ENCODE measurements around the gene RNF220. TPM values are rescaled to one million over a fixed set of nuclear protein-coding genes. Genes with fewer than 3 reads are reported as not detected.
A peak's percentile ranks its signal among the peaks of the same experiment; 100 is the strongest.

The RNF220 gene
- polyA plus RNA-seq, 12 donors, result 36.9 to 80.5 (median 52.6) TPM; not detected in 1

DNA sequence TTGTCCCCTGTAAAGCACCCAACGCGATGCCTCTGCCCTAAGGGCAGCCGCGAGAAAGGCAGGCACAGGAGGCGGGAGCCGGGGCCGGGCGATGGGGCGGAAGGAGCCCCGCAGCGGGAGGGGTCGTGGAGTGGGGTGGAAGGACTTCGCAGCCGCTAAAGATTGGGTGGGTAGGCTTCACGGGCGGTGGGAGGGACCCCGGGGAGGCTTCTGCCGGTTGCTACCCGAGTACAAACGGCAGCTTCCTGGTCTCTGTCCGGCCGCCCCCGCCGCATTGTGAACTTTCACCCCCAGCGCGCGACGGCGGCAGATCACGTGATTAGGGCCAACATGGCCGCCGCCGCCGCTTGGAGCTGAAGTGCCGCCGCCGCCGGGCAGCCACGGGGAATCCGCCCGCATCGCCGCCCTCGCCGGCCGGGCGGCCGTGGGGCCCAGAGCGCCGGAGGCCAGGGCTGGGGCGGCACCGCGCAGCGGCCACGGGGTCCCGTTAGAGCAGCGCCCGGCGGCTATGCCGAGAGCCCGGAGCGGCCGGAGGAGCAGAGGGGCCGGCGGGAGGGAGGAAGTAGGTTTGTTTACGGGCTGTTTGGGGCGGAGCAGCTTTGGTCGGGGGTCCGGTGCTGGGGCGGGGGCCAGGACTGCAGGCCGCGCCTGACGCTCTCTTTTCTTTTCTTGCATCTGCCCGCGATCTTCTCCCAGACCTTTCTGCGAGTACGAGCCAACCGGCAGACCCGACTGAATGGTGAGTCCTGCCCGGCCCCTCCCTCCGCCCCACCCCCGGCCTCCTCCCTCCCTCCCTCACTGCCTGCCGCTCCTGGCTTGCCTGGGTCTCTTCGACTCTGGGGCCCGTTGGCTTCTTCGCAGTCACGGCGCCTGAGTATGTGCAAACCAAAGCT lies 226.8 kb downstream of the RNF220 start:
- DNase-seq, result peak; percentile 87

DNA sequence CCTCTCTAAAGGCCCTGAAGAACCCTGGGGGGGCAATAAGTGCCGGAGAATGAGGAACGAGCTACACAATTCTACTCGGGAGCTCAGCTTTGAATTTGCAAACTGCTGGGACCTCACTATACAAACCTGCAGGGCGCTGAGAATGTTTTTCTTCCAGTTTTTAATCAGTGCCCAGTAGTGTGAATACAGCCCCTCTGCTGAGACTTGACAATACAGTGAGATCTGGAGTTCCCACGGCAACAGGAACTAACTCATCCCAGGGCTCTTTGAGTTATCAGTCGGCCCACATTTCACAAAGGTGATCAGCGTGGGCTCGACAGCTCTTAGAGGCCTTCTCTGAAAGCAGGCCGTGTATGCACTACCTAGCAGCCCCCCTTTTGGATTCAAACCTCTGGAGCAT lies 227.5 kb downstream of the RNF220 start:
- DNase-seq, result no peak

DNA sequence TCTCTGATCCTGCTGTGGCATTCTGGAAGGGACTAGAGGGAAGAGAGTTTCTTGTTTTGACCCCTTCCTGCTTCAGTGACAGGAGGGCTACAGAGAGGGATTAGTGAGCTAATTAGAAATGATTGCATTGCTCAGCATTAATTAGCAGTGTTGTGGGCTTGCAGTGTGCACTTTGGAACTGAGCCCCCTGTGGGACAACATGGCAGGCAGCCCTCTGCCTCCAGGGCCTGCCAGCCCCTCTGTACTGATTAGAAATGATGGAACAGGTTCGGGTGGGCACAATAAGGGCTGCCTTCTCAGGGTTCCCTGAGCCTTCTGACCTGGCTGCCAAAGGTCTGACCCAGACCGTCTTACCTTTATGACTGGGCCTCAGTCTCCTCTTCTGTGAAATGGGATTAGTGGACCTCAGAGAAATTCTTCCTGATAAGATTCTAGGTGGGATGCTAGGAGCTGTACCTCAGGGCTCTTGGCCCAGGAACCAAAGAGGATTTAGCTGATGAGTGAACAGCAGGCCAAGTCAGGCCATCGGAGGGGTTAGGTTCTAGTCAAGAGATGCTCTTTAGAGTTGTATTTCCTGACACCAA lies 229.6 kb downstream of the RNF220 start:
- no peak for DNase-seq

DNA sequence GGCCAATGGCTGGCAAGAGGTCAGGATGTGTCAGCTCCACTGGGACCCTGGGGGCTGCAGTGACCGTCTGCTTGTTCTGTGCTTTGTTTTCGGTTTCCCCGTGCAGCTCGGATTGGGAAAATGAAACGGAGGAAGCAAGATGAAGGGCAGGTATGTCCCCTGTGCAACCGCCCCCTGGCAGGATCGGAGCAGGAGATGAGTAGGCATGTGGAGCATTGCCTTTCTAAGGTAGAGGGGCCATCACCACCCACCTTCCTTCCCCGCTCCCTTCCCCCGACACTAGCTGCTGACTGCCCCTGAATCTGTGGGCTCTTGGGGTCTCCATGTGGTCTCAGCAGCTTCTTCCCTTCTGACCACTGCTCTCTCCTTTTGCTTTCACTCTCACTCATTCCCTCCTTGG lies 230.4 kb downstream of the RNF220 start:
- DNase-seq, result no peak

DNA sequence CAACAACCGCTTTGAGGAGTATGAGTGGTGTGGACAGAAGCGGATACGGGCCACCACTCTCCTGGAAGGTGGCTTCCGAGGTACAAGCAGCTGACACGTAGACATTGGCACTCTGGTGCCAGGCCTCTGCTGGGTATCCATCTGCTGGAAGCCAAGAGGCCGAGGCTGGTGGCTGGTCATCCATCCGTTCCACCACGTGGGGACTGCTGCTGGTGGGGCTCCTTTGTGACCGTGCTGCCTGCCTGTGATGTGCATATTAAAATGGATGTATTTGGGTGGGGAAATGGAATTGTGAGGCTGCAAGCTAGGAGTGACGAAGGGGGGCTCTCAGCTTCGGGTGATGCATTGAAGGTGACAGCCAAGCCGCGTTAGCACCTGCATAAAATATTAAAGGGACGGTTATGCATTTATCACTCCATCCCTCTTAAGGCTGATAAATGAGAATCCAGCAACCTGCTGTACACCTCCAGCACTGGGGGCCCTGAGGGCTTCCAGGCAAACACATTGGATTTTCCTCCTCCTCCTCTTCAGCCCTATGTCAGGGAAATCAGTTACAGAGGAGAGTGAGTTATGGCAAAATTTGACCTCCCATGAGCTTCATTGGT lies 231.1 kb downstream of the RNF220 start:
- DNase-seq, result no peak

DNA sequence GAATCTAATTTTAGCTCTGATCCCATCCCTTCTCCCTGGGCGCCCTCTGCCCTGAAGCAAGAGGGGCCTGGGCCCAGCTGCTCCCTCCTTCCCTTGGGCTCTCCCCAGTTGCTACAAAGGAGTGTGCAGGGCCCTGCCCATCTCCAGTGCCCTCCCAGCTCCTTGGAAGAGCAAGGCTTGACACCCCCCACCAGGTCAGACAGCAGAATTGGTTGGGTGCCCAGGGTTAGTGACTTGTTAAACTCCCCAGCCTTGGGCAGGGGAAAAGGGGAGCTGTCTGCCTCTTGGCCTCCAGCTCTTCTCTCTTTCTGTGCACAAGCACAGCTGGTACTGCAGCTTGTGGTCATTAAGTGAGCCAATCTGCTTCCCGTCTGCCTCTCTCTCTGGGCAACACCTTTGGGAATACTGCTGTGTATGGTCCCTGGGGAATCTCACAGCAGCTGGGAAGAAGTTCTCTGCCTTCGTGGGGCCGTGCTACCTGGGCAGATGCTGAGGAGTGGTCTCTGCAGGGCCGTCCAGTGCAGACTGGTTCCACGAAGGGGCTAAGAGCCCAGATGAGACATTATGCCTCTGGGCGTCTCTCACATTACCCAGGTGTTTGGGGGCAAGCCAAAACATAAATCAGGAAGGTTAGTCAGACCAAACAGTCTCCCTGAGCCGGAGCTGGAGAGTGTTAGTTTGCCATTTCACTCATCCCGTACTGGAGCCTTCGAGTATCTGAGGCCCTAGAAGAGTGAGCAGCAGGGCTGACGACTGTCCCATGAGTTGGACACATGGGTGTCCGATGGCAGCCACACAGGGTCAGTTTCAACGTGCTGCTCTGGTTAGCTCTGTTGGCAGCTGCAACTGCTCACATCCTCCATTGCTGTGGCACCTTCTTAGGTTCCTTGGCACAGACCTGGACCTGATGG lies 231.9 kb downstream of the RNF220 start:
- DNase-seq, result no peak

DNA sequence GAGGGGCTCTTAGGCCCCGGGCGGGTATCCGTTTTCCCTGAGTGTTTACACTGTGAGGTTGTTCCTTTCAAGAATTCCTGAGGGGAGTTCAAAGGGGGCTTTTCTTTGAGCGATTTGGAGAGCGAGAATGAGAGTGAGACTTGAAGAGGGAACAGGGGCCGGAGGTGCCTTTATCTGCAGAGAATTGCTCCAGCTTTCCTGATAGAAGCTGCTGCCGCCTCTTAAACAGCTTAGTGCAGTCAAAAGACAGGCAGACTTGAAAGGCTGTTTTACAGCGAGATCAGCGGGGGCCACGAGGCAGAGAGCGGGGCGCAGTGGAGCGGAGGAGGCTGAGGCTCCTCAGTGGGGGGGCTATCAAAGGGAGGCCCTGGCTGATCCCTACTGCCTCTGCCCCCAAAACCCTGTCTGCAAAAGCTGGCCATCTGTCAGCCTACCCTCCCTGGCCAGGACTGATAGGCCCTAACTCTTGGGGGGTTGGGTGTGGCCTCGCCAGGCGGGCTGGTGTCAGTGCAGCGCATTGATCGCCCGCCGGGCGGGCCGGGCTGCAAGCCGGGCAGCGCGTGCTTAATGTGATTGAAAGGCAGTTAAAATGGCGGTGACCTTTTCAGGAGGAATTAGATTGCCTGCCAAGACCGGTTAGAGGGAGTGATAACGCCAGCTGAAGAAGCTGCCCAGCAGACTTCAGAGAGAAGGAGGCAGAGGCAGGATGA lies 232.8 kb downstream of the RNF220 start:
- no peak for DNase-seq

DNA sequence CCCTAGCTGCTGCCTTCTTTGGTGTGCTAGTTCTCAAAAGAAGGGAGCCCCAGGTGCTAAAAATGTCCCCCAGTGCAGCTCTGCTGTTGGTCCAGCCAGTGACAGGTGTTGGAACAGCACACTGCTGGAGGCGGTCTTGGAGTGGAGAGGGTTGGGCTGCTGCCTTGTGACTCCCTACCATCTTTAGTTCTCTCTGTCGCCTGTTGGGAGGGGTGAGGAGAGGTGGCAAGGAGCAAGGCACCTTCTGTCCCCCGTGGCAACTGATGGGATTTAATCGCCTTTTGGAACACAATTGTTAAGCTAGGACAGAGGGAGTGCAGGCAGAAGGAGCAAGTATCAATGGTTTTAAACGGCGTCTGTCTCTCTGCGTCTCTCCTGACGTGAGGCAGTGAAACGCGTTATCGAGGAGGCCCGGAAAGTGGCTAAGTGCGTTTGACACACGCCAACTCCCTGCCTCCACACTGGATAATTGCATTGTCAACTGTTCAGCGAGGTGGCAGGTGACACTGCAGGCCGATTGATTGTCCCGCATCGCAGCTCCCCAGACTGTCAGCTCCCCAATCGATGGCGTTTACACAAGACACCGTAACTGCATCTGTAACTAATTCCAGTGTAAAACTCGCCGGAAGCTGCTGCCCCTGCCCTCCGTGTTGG lies 235.3 kb downstream of the RNF220 start:
- no peak for DNase-seq

DNA sequence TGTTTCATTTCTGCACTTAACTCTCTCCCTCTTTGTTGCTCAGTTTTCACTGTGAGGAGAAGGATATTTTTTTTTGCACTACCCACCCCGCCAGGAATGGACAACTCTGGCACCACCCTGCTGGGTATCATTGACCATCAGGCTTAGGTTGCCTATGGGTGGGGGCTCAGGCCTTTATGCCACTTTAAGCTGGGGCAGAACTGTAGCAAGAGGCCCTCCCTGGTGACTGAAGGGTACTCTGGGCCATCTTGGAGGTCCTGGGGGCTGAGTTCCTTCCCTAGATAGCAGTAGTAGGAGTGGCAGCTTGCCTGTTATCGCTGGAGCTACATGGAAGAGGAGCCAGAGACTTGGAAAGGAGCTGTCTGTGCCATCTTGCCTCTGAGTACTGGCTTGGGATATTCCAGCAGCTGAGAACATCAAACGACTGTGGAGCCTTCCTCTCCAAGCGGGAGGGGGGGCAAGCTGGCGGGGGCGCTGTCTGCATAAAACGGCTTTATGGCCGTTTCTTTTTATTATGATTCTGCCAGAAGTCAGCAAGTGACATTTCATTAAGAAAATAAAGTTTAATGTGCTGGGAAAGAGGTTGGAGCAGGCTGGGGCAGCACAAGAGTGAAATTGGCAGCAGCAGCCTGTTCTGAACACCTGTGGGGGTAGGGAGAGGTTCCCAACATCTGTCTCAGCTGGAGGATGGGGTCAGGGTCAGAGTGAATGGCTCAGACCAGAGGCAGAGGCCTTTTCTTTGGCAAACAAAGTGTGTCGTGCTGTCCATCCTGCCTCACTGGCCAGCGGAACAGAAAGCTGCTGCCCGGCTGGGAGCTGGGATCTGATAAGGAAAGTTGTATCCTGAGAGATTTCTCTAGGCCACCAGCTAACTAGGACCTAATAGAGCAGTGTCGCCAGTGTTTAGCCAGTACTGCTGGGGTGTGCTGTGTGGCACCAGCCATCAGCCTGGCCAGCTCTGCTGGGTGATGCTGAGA lies 236.4 kb downstream of the RNF220 start:
- DNase-seq, result no peak

DNA sequence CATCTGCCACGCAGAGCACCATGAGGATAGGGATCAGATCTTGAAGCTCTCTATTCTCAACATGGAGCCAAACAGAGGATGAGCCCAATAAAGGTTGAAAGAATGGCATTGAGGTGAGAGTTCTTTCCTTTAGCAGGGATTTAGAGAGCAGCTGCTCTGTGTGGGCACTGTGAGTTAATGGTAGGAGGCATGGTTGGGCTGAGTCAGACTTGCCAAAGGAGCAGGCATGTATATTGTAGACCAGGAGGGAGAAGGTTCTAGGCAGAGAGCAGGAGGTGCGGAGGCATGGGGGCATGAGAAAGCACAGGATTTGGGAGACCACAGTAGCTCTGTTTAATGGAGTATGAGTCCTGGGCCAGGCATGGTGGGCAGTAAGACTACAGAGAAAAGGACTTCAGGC lies 237.2 kb downstream of the RNF220 start:
- DNase-seq, result no peak

DNA sequence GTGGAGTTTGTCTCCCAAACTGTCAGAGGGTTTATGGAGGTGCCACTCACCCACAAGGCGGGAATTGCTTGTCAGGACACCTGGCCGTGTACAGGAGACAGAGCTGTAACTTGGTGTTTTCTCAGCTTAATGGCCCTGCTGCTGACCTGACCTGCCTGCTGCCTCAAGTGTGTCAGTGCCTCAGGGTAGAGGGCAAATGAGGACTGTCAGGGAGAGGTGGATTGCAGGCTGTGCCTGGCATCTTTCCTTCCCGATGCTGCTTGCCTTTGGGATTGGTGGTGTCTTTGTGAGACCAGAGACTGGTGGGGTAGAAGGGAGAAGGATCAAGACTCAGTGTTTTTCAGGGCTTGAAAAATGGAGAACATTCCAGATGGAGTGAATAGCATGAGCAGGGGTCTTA lies 237.9 kb downstream of the RNF220 start:
- no peak for DNase-seq

DNA sequence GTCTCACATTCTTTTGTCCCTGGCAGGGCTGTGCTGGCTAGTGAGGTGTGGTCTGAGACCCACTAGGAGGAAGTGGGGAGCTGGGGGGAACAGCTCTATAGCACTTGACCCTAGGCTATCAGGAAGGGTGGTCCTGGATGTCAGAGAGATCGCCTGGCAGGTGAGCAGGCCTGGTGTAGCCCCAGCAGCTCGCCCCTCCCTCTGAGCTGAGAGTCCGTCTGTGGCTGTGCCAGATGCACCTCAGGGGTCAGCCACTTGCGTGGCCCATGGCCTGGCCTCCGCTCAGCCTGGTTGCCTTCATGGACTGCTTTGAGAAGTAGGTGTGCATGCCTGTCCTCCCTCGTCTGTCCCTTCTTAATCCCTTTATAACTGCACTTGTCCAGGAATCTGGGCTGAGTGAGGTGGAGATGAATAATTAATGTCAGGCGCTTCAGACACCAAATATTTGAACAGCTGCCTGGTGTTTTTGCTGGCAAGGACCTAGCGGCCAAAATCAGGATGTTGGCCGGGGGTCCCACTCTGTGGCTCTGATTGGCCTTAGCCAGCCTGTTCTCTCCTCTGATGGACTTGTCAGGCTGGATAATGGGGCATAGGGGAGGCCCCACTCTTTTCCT lies 238.8 kb downstream of the RNF220 start:
- no peak for DNase-seq

DNA sequence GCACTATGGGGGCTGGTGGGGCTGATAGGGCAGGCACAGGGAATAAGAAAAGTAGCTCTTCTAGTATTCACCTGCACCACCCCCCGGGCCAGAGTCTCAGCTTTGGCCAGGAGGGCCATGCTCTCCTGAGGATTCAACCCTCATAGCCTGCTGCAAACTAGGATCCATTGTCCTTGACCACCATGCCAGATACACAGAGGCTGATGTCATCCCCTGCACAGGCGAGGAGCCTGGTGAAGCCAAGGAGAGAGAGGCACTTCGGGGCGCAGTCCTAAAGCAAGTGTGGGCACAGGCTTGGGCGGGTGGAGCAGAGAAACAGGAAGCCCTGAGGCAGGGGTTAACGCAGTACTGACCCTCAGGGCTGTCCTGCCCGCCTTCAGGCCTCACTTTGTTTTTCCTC lies 239.8 kb downstream of the RNF220 start:
- DNase-seq, result no peak

DNA sequence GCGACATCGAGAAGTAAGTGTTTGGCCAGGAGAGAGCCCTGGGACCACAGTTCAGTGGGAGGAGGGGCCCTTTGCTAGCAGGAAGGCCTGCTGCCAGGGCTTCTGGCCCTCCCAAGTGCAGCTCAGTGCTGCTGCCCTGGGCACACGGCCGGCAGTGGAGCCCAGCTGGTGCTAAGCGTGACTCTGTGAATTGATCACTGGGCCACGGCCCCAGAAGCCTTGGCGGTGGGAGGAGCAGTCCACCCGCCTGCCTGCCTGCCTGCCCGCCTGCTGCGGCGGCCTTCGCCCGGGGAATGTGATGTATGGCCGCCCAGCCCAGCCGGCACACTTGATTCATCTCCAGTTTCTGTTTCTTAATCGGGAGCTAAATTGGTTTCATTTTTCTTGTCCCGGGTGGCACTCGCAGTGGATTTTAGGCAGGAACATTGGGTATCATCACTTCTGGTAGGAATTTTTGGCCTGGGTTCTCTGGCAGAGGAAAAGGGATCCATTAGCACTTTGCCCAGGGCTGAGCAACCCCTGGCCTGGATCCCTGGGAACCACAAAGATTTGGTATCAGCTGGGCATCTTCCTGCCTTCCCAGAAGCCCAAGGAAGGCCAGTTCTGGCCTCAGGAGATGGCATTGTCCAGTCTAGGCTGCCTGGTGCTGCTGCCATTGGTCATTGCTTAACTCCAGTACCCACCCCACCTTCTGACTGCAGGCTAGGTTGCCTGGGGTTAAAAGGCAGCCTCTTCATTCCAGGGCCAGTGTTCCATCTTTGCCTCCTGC lies 240.6 kb downstream of the RNF220 start:
- peak; percentile 47 for DNase-seq

DNA sequence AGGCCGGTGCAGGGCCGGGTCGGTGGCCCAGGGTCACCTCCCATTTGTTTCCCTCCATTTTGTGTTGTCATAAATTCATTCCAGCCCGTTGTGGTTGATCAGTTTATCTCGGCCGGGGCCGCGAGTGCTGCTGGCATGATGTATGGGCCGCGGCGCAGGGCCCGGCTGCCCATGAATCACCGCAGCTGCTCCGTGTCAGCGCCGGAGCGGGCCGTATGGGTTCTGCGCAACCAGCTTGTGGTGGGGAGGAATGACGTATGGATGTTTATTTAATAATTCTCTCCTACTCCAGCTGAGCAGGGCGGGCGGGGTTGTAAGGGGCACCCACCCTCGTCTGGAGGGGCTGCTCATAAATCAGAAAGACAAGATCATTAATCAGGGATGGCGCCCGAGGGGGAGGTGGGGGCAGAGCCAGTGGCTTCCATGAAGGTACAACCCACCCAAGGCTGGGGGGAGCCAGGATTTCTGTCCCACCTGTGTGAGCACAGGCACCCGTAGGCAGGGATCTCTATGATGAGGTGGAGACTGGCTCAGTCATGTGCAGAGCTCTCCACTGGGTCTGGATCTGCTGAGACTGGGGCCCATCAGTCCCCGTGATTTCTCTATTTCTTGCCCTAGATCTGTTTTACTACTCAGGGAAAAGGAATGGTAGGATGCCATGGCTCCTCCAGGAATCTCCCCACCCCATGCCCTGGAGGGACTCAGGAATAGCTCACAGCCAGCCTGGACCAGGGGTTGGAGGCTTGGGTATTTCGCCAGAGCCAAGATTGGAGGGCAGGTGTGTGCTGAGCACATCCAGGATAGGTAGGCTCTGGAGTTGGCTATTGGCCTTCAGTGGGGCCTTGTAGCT lies 241.4 kb downstream of the RNF220 start:
- no peak for DNase-seq

DNA sequence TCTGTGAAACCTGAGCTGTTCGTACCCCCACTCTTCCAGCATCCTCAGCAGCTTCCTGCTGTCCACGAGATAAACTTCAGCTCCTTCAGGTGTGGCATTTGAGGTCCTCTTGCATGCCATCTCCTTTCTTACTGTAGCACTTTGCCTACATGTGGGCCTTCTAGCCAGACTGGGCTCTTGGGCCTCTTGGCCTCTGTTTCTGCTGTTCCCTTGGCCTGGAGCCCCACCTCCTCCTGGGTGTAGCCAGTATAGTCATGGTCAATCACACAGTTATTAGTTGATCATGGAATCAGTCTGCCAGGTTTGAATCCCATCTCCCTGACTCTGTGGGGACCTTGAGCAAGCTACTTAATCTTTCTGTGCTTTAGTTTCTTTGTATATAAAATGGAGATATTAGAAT lies 242.8 kb downstream of the RNF220 start:
- no peak for DNase-seq

DNA sequence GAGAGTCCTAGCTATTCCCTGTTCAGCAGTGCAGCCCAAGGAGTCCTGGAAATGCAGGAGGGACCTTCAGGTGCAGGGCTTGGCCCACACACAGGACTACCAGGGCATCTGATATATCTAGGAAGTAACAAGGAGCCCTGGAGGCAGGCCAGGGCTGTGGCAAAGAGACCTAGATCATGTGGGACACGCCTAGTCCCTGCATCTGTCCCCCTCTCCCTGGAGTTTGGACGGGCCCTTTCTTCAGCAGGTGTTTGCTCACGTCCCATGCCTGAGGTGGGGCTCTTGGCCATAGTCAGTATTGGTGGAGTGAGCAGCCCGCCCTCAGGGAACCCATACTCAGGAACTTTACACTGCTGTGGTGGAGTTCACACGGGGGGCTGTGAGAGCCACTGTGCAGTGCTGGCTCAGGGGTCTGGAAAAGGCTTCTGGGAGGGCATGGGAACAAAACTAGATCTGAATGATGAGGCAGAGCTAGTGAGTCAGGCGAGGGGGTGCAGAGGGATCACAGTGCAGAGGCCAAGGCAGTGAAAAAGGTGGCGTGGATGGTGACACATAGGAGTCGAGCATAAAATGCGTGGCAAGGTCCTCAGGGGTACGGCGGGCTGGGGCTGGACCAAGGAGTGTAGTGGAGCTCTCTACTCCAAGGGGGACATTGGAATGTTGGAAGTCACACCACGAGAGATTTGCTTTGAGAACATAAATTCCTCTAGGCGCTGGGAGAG lies 243.6 kb downstream of the RNF220 start:
- DNase-seq, result no peak
